HEK293 (cell line): ENCODE measurements around the gene LRRK1.

Experiments used
- CTCF ChIA-PET: fragments of 350-600 bp; formaldehyde crosslinking; extraction: SDS; loops from one replicate; lab custom pipeline; 2021; ENCODE audit warnings: antibody characterized with exemption; lab: Yijun Ruan, JAX
- POLR2A ChIA-PET: fragments of 300-600 bp; formaldehyde crosslinking; extraction: SDS; loops from one replicate; lab custom pipeline; 2020; ENCODE audit warnings: antibody characterized with exemption, inconsistent platforms; lab: Yijun Ruan, JAX
- H3K27ac ChIP-seq: fragments of 200-500 bp; sonication (Bioruptor generic); 2 replicates; pipeline ENCODE4 v1.5.1; 2014; ENCODE audit warnings: low read depth, low read length, control low read depth, inconsistent platforms; ENCODE audit errors: extremely low read depth
- H3K36me3 ChIP-seq, 2 experiments: fragments of 200-500 bp in 1 of 2; sonication (Bioruptor generic) in 1 of 2; 1 replicate in 1 of 2; 2 replicates in 1 of 2; pipeline ENCODE4 v1.5.1; 2014 to 2017; ENCODE audit warnings: inconsistent platforms in 2 of 2, low read length in 2 of 2; ENCODE audit not compliant: control insufficient read depth in 2 of 2, insufficient read depth in 1 of 2
- H3K4me1 ChIP-seq: fragments of 200-500 bp; sonication (Bioruptor generic); 2 replicates; pipeline ENCODE4 v1.5.1; 2014; ENCODE audit warnings: mild to moderate bottlenecking, low read length, inconsistent platforms; ENCODE audit not compliant: control insufficient read depth, insufficient read depth
- H3K4me3 ChIP-seq: 2 replicates; pipeline ENCODE4 v1.5.1; 2011; ENCODE audit warnings: low read depth, mild to moderate bottlenecking, control low read depth, low read length, moderate library complexity
- H3K9me3 ChIP-seq: fragments of 200-500 bp; sonication (Bioruptor generic); 2 replicates; pipeline ENCODE4 v1.5.1; 2014; ENCODE audit warnings: low read depth, low read length, inconsistent platforms; ENCODE audit not compliant: control insufficient read depth, insufficient read depth
- GLI4 ChIP-seq: fragments of 450-650 bp; formaldehyde crosslinking; IDR thresholded peaks from 2 replicates; pipeline ENCODE4 v1.5.1; 2016; ENCODE audit warnings: missing biosample characterization, missing genetic modification characterization
- GLIS1 ChIP-seq: fragments of 450-650 bp; formaldehyde crosslinking; IDR thresholded peaks from 2 replicates; pipeline ENCODE4 v1.5.1; 2016; ENCODE audit warnings: missing biosample characterization, missing genetic modification characterization
- GLIS2 ChIP-seq: fragments of 450-650 bp; formaldehyde crosslinking; IDR thresholded peaks from 2 replicates; pipeline ENCODE4 v1.5.1; 2016; ENCODE audit warnings: missing biosample characterization, missing genetic modification characterization
- MEIS1 ChIP-seq: sonication (generic); formaldehyde crosslinking; IDR thresholded peaks from 2 replicates; pipeline ENCODE4 v1.8.1; 2022; ENCODE audit warnings: missing genetic modification reagents, mild to moderate bottlenecking, borderline replicate concordance
- OVOL3 ChIP-seq: fragments of 450-650 bp; formaldehyde crosslinking; IDR thresholded peaks from 2 replicates; pipeline ENCODE4 v1.5.1; 2016; ENCODE audit warnings: missing biosample characterization, missing genetic modification characterization
- RBAK ChIP-seq: fragments of 450-650 bp; formaldehyde crosslinking; IDR thresholded peaks from 2 replicates; pipeline ENCODE4 v1.5.1; 2016; ENCODE audit warnings: missing biosample characterization, missing genetic modification characterization
- ZBTB48 ChIP-seq: fragments of 450-650 bp; formaldehyde crosslinking; IDR thresholded peaks from 2 replicates; pipeline ENCODE4 v1.5.1; 2016; ENCODE audit warnings: missing biosample characterization, missing genetic modification characterization
- ZNF10 ChIP-seq: fragments of 450-650 bp; formaldehyde crosslinking; IDR thresholded peaks from 2 replicates; pipeline ENCODE4 v1.5.1; 2017; ENCODE audit warnings: missing biosample characterization, missing genetic modification characterization
- ZNF175 ChIP-seq: fragments of 450-650 bp; formaldehyde crosslinking; IDR thresholded peaks from 2 replicates; pipeline ENCODE4 v1.5.1; 2016; ENCODE audit warnings: missing biosample characterization, missing genetic modification characterization
- ZNF211 ChIP-seq: fragments of 450-650 bp; formaldehyde crosslinking; IDR thresholded peaks from 2 replicates; pipeline ENCODE4 v1.5.1; 2016; ENCODE audit warnings: low read depth, missing biosample characterization, missing genetic modification characterization
- ZNF266 ChIP-seq: fragments of 450-650 bp; formaldehyde crosslinking; IDR thresholded peaks from 2 replicates; pipeline ENCODE4 v1.5.1; 2016; ENCODE audit warnings: missing biosample characterization, missing genetic modification characterization, low read depth
- ZNF394 ChIP-seq: fragments of 450-650 bp; formaldehyde crosslinking; IDR thresholded peaks from 2 replicates; pipeline ENCODE4 v1.5.1; 2016; ENCODE audit warnings: missing biosample characterization, missing genetic modification characterization, mild to moderate bottlenecking, moderate library complexity, borderline replicate concordance
- ZNF416 ChIP-seq: fragments of 450-650 bp; formaldehyde crosslinking; IDR thresholded peaks from 2 replicates; pipeline ENCODE4 v1.5.1; 2016; ENCODE audit warnings: missing biosample characterization, missing genetic modification characterization
- ZNF548 ChIP-seq: fragments of 450-650 bp; formaldehyde crosslinking; IDR thresholded peaks from 2 replicates; pipeline ENCODE4 v1.5.1; 2016; ENCODE audit warnings: missing biosample characterization, missing genetic modification characterization
- ZNF623 ChIP-seq: fragments of 450-650 bp; formaldehyde crosslinking; IDR thresholded peaks from 2 replicates; pipeline ENCODE4 v1.5.1; 2016; ENCODE audit warnings: missing biosample characterization, missing genetic modification characterization
- ZNF701 ChIP-seq: fragments of 450-650 bp; formaldehyde crosslinking; IDR thresholded peaks from 2 replicates; pipeline ENCODE4 v1.5.1; 2016; ENCODE audit warnings: missing biosample characterization, missing genetic modification characterization
- ZNF747 ChIP-seq: fragments of 450-650 bp; formaldehyde crosslinking; IDR thresholded peaks from 2 replicates; pipeline ENCODE4 v1.5.1; 2016; ENCODE audit warnings: missing biosample characterization, missing genetic modification characterization
- ZNF830 ChIP-seq: fragments of 450-650 bp; IDR thresholded peaks from 2 replicates; pipeline ENCODE4 v1.5.0; 2018; ENCODE audit warnings: missing biosample characterization, missing genetic modification characterization, low read depth, mild to moderate bottlenecking, moderate library complexity
- ZSCAN16 ChIP-seq: fragments of 450-650 bp; formaldehyde crosslinking; IDR thresholded peaks from 2 replicates; pipeline ENCODE4 v1.5.1; 2016; ENCODE audit warnings: missing biosample characterization, missing genetic modification characterization
- TF ChIP-seq, protein P1 (sequence below): fragments of 450-650 bp; formaldehyde crosslinking; IDR thresholded peaks from 2 replicates; pipeline ENCODE4 v1.5.1; 2017; ENCODE audit warnings: missing biosample characterization, missing genetic modification characterization
- TF ChIP-seq, protein P2 (sequence below): fragments of 450-650 bp; formaldehyde crosslinking; IDR thresholded peaks from 2 replicates; pipeline ENCODE4 v1.5.1; 2016; ENCODE audit warnings: missing biosample characterization, missing genetic modification characterization

Gene LRRK1

DNA sequence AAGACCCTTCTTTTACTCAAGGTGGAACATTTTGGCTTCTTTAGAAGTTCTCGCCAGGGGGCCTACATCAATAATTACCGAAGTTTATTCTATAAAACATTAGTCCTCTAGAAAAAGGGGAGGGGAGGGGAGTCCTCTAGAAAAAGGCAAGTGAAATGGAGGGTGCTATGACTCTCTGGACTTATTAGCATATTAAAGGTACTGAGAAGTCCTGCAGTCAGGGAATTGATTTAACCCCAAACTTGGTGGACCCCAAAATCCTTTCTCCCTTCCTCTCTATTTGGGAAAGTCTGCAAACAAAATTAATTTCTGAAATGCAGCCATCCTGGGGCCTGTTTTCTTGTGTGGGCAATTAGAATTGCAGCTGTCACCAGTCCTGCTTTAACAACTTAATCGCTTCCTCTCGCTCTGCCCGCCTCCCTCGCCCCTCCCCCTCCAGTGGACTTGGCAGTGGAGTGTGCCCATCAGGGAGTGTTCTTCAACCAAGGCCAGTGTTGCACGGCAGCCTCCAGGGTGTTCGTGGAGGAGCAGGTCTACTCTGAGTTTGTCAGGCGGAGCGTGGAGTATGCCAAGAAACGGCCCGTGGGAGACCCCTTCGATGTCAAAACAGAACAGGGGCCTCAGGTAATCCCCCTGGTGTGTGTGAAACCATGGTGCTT is 18.9 kb upstream of the LRRK1 start:
- H3K4me3 ChIP-seq: no peak overlapping the region
- no peaks in the 10 kb centered on the region for H3K9me3 ChIP-seq
- ChIA-PET CTCF (interaction anchor here (0.6 to 3.0 kb wide), 2 partner anchors 17 to 105 kb away, joined by 3 to 14 read pairs; no protein-coding TSS in a partner anchor), POLR2A (no interaction called here)
- H3K27ac ChIP-seq: no peak overlapping the region
- H3K36me3 ChIP-seq: peaks cover 0 to 58% of the 10 kb centered on the region in 2 experiments; a peak in 1 of 3 replicates
- no peaks in the 10 kb centered on the region for H3K4me1 ChIP-seq
- TF ChIP-seq ZNF830 (tag by site-specific recombination) (no peak), GLIS2 (tag by site-specific recombination) (no peak), ZNF175 (tag by site-specific recombination) (no peak), MEIS1 (CRISPR knock-in tag) (no peak), ZBTB48 (tag by site-specific recombination) (no peak), ZNF10 (tag by site-specific recombination) (no peak), ZNF747 (tag by site-specific recombination) (no peak), GLI4 (tag by site-specific recombination) (no peak)
- TF ChIP-seq, all 188 proteins: peak for 0

DNA sequence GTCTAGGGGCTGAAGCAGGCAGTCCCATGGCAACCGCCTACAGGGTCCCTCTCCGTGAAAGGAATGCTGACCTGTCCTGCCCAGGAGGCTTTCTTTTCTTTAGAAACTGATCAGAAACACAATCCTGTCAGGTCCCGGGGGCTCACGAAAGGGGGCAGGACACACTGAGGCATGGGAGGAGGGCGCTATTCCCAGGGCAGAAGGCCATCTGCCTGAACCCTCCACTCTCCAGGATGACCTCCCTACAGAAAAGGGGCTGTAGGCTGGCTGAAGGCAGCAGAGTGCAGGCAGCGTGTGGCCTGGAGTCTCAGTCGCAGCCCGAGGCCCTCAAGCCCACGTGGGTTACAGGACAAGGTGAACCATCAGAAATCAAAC is 18.4 kb upstream of the LRRK1 start:
- TF ChIP-seq, protein P1, sequence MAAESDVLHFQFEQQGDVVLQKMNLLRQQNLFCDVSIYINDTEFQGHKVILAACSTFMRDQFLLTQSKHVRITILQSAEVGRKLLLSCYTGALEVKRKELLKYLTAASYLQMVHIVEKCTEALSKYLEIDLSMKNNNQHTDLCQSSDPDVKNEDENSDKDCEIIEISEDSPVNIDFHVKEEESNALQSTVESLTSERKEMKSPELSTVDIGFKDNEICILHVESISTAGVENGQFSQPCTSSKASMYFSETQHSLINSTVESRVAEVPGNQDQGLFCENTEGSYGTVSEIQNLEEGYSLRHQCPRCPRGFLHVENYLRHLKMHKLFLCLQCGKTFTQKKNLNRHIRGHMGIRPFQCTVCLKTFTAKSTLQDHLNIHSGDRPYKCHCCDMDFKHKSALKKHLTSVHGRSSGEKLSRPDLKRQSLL (tag by site-specific recombination): no peak
- TF ChIP-seq ZNF623 (tag by site-specific recombination): no peak
- TF ChIP-seq, protein P2, sequence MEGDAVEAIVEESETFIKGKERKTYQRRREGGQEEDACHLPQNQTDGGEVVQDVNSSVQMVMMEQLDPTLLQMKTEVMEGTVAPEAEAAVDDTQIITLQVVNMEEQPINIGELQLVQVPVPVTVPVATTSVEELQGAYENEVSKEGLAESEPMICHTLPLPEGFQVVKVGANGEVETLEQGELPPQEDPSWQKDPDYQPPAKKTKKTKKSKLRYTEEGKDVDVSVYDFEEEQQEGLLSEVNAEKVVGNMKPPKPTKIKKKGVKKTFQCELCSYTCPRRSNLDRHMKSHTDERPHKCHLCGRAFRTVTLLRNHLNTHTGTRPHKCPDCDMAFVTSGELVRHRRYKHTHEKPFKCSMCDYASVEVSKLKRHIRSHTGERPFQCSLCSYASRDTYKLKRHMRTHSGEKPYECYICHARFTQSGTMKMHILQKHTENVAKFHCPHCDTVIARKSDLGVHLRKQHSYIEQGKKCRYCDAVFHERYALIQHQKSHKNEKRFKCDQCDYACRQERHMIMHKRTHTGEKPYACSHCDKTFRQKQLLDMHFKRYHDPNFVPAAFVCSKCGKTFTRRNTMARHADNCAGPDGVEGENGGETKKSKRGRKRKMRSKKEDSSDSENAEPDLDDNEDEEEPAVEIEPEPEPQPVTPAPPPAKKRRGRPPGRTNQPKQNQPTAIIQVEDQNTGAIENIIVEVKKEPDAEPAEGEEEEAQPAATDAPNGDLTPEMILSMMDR: no peak
- TF ChIP-seq, all 188 proteins: peak for 0
- Histone ChIP-seq H3K4me3 (no peak overlapping the region), H3K27ac (no peak overlapping the region), H3K36me3 (peaks cover 0 to 61% of the 10 kb centered on the region in 2 experiments; a peak in 1 of 3 replicates), H3K4me1 (no peaks in the 10 kb centered on the region), H3K9me3 (no peaks in the 10 kb centered on the region)
- POLR2A ChIA-PET: no interaction called here
- CTCF ChIA-PET: interaction anchor here (3.0 kb wide), 1 partner anchor 17 kb away, joined by 14 read pairs; no protein-coding TSS in a partner anchor

DNA sequence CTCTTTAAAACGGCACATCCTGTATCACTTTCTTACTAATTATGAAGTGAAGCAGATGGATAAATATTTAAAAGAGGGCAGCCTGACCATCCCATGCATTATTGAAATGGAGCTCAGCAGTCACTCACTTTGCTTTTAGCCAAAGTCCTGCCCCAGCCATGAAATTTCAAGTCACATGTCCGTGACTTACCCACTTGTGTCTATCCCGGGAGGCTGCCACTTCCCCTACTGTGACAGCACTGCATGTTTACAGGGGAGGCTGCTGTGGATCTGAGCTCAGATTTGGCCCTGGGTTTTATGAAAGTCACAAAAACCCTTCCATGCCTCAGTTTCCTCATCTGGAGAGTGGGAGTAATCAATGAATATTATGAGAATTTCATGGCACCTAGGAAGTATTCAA is 17.9 kb upstream of the LRRK1 start:
- H3K36me3 ChIP-seq: peaks cover 0 to 62% of the 10 kb centered on the region in 2 experiments; a peak in 1 of 3 replicates
- H3K4me3 ChIP-seq: no peak overlapping the region
- no peaks in the 10 kb centered on the region for H3K4me1 ChIP-seq
- no peaks in the 10 kb centered on the region for H3K9me3 ChIP-seq
- ChIA-PET CTCF (interaction anchor here (3.0 kb wide), 1 partner anchor 16 kb away, joined by 14 read pairs; no protein-coding TSS in a partner anchor), POLR2A (no interaction called here)
- no peak for TF ChIP-seq ZSCAN16 (tag by site-specific recombination)
- no peak for TF ChIP-seq ZNF266 (tag by site-specific recombination)
- no peak for TF ChIP-seq RBAK (tag by site-specific recombination)
- TF ChIP-seq ZNF416: no peak
- TF ChIP-seq GLIS1 (tag by site-specific recombination): no peak
- TF ChIP-seq ZNF548 (tag by site-specific recombination): no peak
- TF ChIP-seq ZNF211 (tag by site-specific recombination): no peak
- no peak for TF ChIP-seq ZNF394 (tag by site-specific recombination)
- no peak for TF ChIP-seq OVOL3
- no peak for TF ChIP-seq ZNF701 (tag by site-specific recombination)
- no peak overlapping the region for H3K27ac ChIP-seq
